Motor neuron (in vitro differentiated cells): ENCODE data around the gene FSTL3. TPM values are rescaled to one million over a fixed set of nuclear protein-coding genes. Genes with fewer than 3 reads are reported as not detected.
A peak's percentile ranks its signal among the peaks of the same experiment; 100 is the strongest.
"Not testable (repeated sequence)": the region's sequence is repeated elsewhere in the genome, so short reads cannot be mapped to it uniquely, and the experiment has no call there.

Experiments used
- ATAC-seq, 8 experiments: fragments of 200-7000 bp; cut with Tn5 transposase; replicated peaks in 6 of 8; 2 replicates each; pipeline ENCODE4 v1.8.0; 2021; ENCODE audit warnings: mild to moderate bottlenecking in 8 of 8, moderate library complexity in 8 of 8
- H3K27ac ChIP-seq, 2 donors: fragments of 250-450 bp; sonication (Bioruptor Pico); 2 replicates each; pipeline ENCODE4 v1.9.0; 2021; ENCODE audit warnings: antibody characterized with exemption in 2 of 2, mild to moderate bottlenecking in 2 of 2, moderate library complexity in 1 of 2
- H3K4me1 ChIP-seq, 2 donors: fragments of 250-450 bp; sonication (Bioruptor Pico); replicated peaks in 1 of 2; 2 replicates each; pipeline ENCODE4 v1.6.1; 2021; ENCODE audit warnings: antibody characterized with exemption in 2 of 2, mild to moderate bottlenecking in 2 of 2, moderate library complexity in 1 of 2
- H3K4me3 ChIP-seq, 5 donors: fragments of 250-450 bp; sonication (Bioruptor Pico); 2 replicates each; pipeline ENCODE4 v1.9.0; 2021; ENCODE audit warnings: antibody characterized with exemption in 5 of 5, mild to moderate bottlenecking in 5 of 5, moderate library complexity in 4 of 5
- WGBS, 10 experiments: fragments of 450-650 bp; shearing (Covaris generic); methylation state at CpG; one replicate each; pipeline ENCODE4 v1.0.0; 2022; 5-methylcytosine and 5-hydroxymethylcytosine counted together
- in situ Hi-C, 9 experiments: fragments of 400-800 bp; cut with MboI; loops; one replicate each; pipeline ENCODE4 v1.15.0; 2021; ENCODE audit warnings: low sequenced_read_pairs in 9 of 9, low pct_unique_long_range_greater_than_20kb in 2 of 9; ENCODE audit not compliant: unreplicated experiment in 9 of 9
- total RNA-seq, 8 experiments: library from RNA; unstranded; fragments of 300-600 nt; gene quantifications; 2 replicates each; pipeline versions ENCODE4 v1.2.3 to v1.2.4, GENCODE V29; 2022

FSTL3 gene
- total RNA-seq: 10 to 100 TPM in 3 of 8 experiments, 1 to 10 TPM in 5; 5.6 to 36.8 (median 8.6) TPM

DNA sequence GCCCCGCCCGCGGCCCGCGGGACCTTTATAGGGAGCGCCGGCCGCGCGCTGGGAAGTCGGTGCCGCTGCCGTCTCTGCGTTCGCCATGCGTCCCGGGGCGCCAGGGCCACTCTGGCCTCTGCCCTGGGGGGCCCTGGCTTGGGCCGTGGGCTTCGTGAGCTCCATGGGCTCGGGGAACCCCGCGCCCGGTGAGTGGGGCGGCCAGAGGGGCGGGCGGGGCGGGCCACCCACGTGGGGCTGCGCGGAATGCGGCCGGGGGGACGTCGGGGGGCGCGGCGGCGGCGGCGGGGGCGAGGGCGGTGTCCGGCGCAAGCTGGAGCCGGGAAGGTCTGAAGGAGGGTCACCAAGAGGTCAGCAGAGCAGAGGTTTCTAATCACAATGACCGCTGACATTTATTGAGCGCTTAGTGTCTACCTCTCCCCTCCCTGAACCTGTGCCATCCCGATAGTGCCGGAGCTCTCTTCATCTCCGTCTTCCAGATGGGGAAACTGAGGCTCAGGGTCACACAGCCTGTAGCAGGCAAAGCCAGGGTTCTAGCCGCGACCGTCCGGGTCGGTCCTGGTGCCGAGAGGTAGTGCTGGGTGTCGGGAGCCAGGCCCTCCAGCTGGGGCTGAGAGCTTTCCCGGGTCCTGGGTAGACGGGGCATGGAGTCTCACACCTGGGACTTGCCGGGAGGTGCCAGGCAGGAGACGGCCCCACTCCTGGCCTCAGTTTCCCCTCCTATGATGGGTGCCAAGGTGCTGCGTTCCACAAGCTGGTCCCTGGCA is at the start of gene FSTL3:
Gene FSTL3, plus strand, starts transcription at position 54 of the 767 bp plus-strand sequence. Its CDS starts 32 bp downstream, at position 86.
- Histone ChIP-seq H3K27ac (peak within 1 kb of the TSS; percentile 33 to 83), H3K4me1 (peaks cover 34 to 43% of the 10 kb centered on the region in 2 donors), H3K4me3 (peak within 1 kb of the TSS in 4 of 5 donors; percentile 6 to 38 (median 20))
- 0% methylated on average over 6 of the region's 63 CpGs; no CpG with 5 or more reads in 9 of the 10 experiments for WGBS, 10 experiments
- peak in 1 of 8 experiments; percentile 1 for ATAC-seq
- in situ Hi-C loops: no loop called here

DNA sequence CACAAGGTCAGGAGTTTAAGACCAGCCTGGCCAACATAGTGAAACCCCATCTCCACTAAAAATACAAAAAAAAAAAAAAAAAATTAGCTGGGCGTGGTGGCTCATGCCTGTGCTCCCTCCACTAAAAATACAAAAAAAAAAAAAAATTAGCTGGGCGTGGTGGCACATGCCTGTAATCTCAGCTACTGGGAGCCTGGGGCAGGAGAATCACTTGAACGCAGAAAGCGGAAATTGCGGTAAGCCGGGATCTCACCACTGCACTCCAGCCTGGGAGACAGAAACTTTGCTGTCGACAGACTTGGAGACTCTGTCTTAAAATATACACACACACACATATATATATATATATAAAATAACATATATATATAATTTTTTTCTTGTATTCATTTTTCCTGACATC is 49.6 kb upstream of the FSTL3 start:
- WGBS, 10 experiments: 71 to 100% (median 95%) methylated on average over 1 to 7 of the region's 7 CpGs; no CpG with 5 or more reads in 2 of the 10 experiments
- in situ Hi-C loops, H3K27ac ChIP-seq, H3K4me3 ChIP-seq, H3K4me1 ChIP-seq: not testable (repeated sequence)
- ATAC-seq: peak in 3 of 8 experiments; percentile 62 to 79 (median 77)

DNA sequence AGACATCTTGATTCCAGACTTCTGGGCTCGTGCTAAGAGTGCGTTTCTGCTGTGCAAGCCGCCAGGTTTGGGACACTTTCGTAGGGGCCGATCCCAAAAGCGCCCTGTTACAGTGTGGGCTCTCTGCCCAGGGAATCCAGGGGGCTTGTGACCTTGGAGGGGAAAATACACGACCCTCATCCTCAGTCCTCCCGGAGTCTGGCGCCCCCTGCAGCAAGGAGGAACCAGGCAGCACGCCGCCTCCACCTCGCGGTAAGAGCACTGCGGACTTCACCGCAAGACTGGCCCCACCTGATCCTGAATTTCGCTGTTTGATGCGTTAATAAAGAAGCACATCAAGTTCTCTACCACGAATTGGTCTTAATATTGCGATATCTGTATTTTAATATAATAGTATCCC is 48.0 kb upstream of the FSTL3 start:
- in situ Hi-C loops: no loop called here
- Histone ChIP-seq H3K4me3 (no peak overlapping the region), H3K27ac (no peak overlapping the region), H3K4me1 (peaks cover 0 to 12% of the 10 kb centered on the region in 2 donors)
- no peak for ATAC-seq
- 65 to 89% (median 77%) methylated on average over 6 to 12 of the region's 19 CpGs; no CpG with 5 or more reads in 3 of the 10 experiments for WGBS, 10 experiments

DNA sequence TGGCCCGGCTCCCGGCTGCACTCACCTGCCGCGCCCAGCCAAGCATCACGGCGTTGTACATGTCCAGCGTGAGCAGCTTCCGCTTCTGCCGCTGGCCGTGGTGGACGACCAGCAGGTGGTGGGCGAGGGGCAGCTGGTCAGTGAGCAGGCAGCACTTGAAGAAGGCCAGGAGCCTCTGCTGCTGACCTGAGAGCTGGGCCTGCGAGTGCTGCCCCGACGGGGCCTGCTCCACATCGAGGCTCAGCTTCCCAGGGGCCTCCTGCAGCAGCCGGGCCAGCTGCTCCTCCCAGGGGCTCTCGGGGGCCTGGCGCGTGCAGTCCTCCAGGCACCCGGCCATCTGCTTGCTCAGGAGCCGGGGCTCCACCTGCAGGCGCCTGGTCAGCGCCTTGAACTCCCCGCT is 46.7 kb upstream of the FSTL3 start:
- H3K27ac ChIP-seq, in situ Hi-C loops, H3K4me3 ChIP-seq, H3K4me1 ChIP-seq: not testable (repeated sequence)
- WGBS, 10 experiments: 80 to 95% (median 88%) methylated on average over 2 to 7 of the region's 25 CpGs; no CpG with 5 or more reads in 6 of the 10 experiments
- peak in 1 of 8 experiments; percentile 6 for ATAC-seq

DNA sequence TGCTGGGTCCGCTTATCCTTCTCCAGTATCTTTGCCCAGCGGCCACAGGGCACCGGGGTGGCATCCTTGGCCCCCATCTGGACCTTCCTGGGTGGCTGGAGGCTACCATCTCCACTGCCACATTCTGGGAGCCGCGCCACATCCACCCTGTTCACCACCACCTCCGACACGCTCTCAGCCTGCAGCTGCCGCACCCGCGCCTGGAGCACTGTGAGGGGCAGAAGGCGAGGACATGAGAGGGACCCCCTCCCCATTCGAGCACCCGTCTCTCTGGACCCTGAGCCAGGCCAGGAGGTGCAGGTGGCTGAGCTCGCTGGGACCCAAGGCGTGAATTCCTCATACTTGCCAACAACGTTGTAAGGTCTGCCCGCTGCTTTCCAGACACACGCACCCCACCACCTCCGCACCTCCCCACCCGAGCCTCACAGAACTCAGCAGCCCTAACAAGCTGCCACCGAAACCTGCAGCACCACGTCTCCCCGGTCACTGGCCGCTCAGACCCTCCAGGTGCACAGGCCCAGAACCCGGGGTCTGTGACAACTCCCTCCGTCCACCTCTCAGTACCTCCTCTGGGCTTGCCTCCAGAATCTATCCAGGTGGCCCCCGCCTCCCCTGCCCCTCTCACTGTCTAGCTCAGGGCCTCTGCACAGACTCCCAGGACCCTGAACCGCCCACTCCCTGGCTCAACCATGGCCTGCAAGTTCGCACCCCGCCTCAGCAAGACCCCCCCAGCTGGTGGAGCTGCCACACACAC is 46.1 kb upstream of the FSTL3 start:
- peaks cover 4 to 7% of the 10 kb centered on the region in 2 donors for H3K4me1 ChIP-seq
- no peak for ATAC-seq
- WGBS, 10 experiments: 89 to 100% (median 90%) methylated on average over 1 to 5 of the region's 30 CpGs; no CpG with 5 or more reads in 7 of the 10 experiments
- H3K27ac ChIP-seq: no peak overlapping the region
- H3K4me3 ChIP-seq: no peak overlapping the region
- in situ Hi-C loops: no loop called here

DNA sequence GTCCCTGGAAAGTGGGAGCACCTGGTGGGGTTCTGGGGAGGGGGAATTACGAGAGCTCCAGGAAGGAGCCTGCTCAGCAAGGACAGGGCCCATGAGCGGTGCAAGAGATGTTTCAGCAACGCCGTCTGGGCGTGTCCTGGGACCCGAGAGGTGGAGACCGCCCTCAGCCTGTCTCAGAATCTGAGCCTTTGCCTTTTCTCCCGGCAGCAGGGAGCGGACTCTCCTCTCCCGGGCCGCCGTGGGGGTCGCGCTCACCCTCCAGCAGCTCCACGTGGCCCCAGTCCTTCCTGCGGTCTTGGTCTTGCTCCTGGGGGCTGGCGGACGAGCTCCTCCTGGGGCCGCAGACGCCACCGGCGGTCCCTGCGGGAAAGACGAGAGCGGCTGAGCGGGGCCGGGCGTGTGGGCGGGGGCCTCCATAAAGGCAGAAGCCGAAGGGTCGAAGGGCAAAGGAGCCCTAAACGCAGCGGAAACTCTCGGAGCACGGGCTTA is 43.6 kb upstream of the FSTL3 start:
- ATAC-seq: peak; percentile 5 to 70 (median 20)
- WGBS, 10 experiments: 0 to 20% methylated on average over 1 to 2 of the region's 35 CpGs; no CpG with 5 or more reads in 8 of the 10 experiments
- in situ Hi-C loops: no loop called here
- H3K4me3 ChIP-seq: peak overlapping the region; percentile 58 to 84 (median 74)
- peaks cover 4 to 7% of the 10 kb centered on the region in 2 donors for H3K4me1 ChIP-seq
- peak overlapping the region in 1 of 2 donors; percentile 55 for H3K27ac ChIP-seq

DNA sequence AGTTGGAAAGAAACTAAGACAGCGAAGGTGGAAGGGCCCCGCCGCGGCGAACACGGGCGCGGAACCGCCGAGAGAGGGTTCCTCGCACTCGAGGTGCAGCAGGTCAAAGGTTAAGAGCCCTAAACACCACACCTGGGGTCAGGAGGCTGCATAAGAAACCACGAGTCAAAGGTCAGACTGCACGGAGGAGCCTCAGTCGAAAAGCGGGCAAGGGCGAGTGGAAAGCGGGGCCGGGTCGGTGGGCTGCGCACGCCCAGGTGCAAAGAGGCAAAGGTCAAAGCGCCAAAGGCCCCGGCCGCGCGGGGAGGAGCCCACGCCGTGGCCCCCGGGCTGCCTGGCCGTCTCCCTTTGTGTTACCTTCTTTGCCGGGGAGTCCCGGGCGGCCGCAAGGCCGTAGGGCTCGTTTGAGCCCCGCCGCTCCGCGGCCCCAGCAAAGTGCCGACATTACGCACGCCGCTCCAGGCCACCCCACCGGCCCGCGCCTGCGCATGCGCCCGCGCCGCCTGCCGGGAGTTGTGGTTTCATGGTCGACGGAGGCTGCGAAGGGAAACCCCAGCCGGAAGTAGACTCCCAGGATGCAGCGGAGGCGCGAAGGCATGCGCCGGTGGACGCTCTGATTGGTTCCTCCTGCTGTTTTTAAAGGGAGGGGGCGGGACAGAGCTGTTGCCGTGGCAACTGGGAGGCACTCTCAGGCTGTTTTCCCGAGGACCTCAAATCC is 43.0 kb upstream of the FSTL3 start, which contains the start of gene POLRMT:
Gene POLRMT, minus strand, starts transcription at position 470 of the 718 bp plus-strand sequence. Its CDS starts 25 bp downstream, at position 445.
- peak; percentile 92 to 97 (median 96) for ATAC-seq
- peaks cover 4 to 7% of the 10 kb centered on the region in 2 donors for H3K4me1 ChIP-seq
- peak within 1 kb of the TSS in 1 of 2 donors; percentile 60 for H3K27ac ChIP-seq
- peak within 1 kb of the TSS; percentile 58 to 84 (median 74) for H3K4me3 ChIP-seq
- in situ Hi-C loops: no loop called here
- 0 to 3% (median 0%) methylated on average over 1 to 13 of the region's 67 CpGs; no CpG with 5 or more reads in 5 of the 10 experiments for WGBS, 10 experiments

DNA sequence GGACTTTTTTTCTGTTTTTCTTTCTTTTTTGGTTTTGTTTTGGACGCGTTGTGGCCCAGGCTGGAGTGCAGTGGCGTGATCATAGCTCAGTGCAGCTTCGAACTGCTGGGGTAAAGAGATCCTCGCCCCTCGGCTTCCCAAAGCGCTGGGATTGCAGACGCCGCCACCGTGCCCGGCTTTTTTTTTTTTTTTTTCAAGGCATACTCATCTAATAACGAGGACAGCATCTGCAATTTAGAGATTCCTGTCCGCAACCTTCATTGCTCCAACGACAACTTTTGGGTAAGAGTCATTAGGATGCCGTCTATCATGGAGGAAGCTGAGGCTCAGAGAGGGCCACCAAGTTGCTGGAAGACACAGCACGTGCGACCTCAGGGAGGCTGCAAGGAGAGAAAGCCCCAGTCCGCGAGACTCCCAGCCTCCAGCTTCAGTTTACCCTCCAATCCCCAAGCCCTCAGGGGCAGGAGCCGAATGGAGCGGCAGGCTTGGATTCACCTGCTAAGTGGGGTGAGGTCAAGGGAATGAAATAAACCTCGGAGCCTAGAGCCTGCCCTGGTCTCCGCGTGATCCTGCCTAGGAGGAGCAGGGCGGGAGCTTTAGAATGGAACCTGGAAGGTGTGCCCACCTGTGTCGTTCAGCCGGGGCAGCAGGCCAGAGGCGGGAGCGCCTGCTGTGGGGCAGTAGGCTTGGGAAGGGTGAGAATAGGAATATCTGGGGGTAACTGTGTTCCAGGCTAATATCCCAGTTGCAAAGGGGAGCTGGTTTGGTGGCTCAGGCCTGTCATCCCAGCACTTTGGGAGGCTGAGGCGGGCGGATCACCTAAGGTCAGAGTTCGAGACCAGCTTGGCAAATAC is 42.2 kb upstream of the FSTL3 start:
- 0 to 36% (median 14%) methylated on average over 2 to 23 of the region's 32 CpGs; no CpG with 5 or more reads in 1 of the 10 experiments for WGBS, 10 experiments
- Histone ChIP-seq H3K4me3 (peak overlapping the region; percentile 58 to 84 (median 74)), H3K4me1 (peaks cover 7% of the 10 kb centered on the region in 2 donors), H3K27ac (peak overlapping the region in 1 of 2 donors; percentile 60)
- in situ Hi-C loops: no loop called here
- ATAC-seq: peak; percentile 7 to 22 (median 14)

DNA sequence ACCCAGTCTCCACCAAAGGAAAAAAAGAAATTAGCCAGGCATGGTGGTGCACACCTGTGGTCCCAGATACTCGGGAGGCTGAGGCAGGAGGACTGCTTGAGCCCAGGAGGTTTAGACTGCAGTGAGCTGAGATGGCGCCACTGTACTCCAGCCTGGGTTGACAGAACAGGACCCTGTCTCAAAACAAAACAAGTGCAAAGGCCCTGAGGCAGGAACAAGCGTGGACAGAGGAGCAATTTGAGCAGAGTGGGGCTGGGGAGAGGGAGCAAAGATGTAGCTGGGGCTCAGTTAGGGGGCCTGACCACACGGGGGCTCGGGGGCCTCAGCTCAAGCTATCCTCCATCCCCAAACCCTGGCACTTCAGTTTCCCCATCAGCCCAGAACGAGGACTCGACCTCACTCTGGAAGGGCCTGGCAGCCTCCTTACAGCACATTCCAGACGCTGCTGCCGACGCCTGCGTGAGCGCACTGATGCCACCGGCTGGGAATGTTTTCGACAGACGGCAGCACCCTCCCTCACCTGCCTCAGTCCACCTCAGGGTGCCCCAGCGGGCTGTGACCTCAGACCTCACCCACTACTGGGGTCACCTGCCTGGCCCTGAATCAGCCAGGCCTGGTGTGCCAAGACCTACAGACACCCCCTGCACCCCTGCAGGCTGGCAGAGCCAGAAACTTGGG is 41.1 kb upstream of the FSTL3 start:
- Histone ChIP-seq H3K4me3 (no peak overlapping the region), H3K27ac (no peak overlapping the region), H3K4me1 (peaks cover 7 to 8% of the 10 kb centered on the region in 2 donors)
- no peak for ATAC-seq
- WGBS, 10 experiments: 68 to 100% (median 88%) methylated on average over 1 to 8 of the region's 16 CpGs; no CpG with 5 or more reads in 4 of the 10 experiments
- in situ Hi-C loops: no loop called here

DNA sequence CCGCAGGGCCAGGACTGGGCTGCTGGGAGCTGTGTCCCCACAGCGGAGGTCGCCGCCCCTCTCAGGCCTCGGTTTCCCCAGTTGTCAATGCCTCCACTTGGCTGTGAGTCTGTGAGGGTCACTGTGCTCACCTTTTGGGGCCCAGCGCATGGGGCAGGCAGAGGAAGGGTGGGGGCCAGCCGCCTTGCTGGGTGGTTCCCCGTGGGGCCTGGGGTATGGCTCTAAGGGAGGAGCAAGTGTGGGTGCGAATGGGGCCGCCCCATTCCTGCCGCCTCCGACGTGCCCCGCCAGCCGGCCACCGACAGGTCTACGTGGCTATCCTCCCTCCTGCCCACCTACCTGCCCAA is 37.3 kb upstream of the FSTL3 start:
- Histone ChIP-seq H3K27ac (no peak overlapping the region), H3K4me1 (peaks cover 3 to 8% of the 10 kb centered on the region in 2 donors), H3K4me3 (peak overlapping the region; percentile 34 to 44 (median 39))
- 0% methylated on average over 1 of the region's 17 CpGs; no CpG with 5 or more reads in 9 of the 10 experiments for WGBS, 10 experiments
- in situ Hi-C loops: no loop called here
- no peak for ATAC-seq
